ENCODE data around the gene JMJD4.

The JMJD4 gene

GRCh38 chr1:227749225-227749624, 14.1 kb upstream of the JMJD4 start:
- DNase-seq, result no peak

GRCh38 chr1:227748496-227749182, 13.5 kb upstream of the JMJD4 start:
- no peak for DNase-seq

GRCh38 chr1:227747948-227748495, 12.9 kb upstream of the JMJD4 start:
- DNase-seq, result no peak

GRCh38 chr1:227747382-227747781, 12.3 kb upstream of the JMJD4 start:
- DNase-seq, result no peak

DNA sequence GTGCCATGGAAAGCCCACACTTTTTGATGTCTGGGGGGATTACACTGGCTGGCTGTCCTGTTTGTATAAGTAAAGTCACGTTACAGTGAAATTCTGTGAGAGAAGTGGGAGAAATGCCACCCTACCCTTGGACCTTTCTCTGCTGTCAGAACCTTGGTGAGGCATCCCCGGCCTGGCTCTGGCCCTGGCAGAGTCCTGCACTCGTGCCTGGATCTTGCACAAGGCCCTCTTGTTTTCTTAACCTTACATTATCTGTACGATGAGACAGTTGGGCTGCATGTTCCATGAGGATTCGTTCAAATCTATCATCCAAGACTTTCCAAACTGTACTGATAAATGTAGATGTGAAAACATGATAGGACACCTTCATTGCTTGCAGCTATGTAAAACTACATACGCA, 11.6 kb upstream of the JMJD4 start:
- DNase-seq, result no peak

- peak in 2 of 3 experiments; percentile 12 to 43 for DNase-seq
Measured at GRCh38 chr1:227745568-227746265, 10.6 kb upstream of the JMJD4 start.

GRCh38 chr1:227744668-227745067, 9.6 kb upstream of the JMJD4 start:
- DNase-seq, result peak in 2 of 3 experiments; percentile 64 to 84

GRCh38 chr1:227742738-227743715, 7.9 kb upstream of the JMJD4 start:
- DNase-seq, result no peak

- DNase-seq, result no peak
Measured at GRCh38 chr1:227741166-227741870, 6.2 kb upstream of the JMJD4 start.

DNA sequence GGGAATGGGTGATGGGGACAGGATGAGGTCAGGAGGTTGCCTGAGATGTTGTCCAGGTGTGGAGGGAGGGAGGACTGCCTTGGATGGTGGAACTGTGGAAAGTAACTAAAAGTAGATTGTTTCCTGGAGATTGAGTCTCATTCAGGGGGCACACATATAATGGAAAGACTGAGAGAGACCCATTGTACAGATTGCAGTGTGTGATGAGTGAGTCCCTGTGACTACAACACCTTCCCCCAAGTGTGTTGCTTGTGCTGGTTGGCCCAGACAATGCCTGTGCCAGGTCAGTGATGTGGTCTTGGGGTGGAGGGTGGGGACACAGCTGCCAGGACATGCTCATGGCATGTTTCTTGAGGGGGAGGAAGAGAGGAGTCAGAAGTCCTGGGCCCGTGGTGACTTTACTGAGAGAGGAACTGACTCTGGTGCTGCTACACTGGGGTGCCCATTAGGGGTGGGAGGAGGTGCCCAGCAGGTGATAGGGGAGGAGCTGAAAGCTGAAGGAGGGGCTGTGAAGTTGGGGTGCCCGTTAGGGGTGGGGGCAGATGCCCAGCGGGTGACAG, 5.4 kb upstream of the JMJD4 start:
- no peak for DNase-seq

DNA sequence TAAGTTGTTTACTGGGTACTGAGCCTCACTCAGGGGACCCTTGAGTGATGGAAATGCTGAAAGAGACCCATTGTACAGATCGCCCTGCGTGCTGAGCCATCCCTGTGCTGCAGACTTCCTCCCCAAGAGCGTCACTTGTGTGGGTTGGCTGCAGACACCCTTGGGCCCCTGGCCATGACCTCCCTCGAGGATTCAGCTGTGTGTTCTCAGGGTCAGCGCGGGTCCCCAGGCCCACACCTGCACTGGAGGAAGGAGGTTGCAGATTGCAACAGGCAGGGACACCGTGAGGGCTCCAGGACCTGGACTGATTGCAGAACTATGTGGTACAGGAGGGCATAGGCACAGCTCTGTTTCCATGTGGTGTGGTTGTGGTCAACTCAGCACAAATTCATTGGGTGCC, 4.5 kb upstream of the JMJD4 start:
- no peak for DNase-seq

GRCh38 chr1:227738820-227739219, 3.7 kb upstream of the JMJD4 start:
- no peak for DNase-seq

- DNase-seq, result peak in 1 of 3 experiments; percentile 2
Measured at GRCh38 chr1:227736814-227737432, 1.8 kb upstream of the JMJD4 start.

DNA sequence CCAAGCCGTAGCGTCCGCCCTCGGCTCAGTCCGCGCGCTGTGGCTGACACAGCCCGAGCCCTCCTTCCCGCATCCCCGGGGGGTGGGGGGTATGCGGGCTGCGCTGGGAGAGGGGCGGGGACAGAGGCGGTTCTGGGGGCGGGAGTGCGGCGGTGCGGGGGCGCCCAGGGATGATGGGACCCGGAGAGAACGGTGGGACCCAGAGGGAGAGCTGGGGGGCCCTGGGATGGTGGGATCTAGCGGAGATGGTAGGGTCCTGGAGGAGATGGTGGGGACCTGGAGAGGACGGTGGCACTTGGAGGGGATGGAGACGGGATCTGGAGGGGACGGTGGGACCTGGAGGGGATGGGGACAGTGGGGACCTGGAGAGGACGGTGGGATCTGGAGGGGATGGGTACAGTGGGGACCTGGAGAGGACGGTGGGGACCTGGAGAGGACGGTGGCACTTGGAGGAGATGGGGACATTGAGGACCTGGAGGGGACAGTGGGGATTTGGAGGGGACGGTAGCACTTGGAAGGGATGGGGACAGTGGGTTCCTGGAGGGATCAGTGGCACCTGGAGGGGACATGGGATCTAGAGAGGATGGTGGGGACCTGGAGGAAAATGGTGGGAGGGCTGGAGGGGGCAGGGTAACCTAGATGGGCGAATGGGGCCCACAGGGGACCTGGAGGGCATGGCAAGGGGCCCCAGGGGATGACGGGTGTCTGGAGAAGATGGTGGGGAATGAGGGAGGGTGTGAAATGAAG, 610 bp upstream of the JMJD4 start:
- peak in 1 of 3 experiments; percentile 34 for DNase-seq

GRCh38 chr1:227734546-227734855, 601 bp downstream of the JMJD4 start:
- peak in 2 of 3 experiments; percentile 20 to 60 for DNase-seq

- no peak for DNase-seq
Measured at GRCh38 chr1:227733751-227734545, 1.2 kb downstream of the JMJD4 start.

DNA sequence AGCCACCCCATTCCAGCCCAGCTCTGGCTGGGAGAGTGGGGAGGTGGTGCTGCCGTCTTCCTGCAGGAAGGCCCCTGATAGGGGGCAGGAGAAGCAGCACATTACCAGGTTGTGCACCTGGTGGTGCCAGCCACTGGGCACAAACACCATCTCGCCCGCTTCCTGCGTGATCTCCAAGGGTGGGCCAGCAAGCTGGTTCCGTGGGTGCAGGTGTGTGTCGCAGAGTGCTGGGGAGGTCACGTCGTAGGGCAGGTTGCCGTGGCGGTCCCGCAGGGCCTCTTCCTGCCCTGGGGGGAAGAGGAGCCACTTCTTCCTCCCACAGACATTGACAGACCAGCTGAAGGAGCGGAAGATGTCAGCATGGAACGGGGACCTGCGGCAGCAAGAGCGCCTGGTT, 1.8 kb downstream of the JMJD4 start:
- DNase-seq, result no peak

- no peak for DNase-seq
Measured at GRCh38 chr1:227732586-227733308, 2.4 kb downstream of the JMJD4 start.
